ENCODE measurements around the gene SPATS1. TPM values are rescaled to one million over a fixed set of nuclear protein-coding genes. Genes with fewer than 3 reads are reported as not detected.

Gene SPATS1
- total RNA-seq, 1 donor from 2014 or later, result not detected

- intact Hi-C loops (cut with micrococcal nuclease), result loop anchor here (5.0 kb wide), 4 partner anchors 617 to 1337 kb away; partner anchors contain the start of genes CUL7, SUPT3H and VEGFA
- no peak for DNase-seq (ENCODE audit: low spot score)
- H3K4me3 Mint-ChIP-seq, result peak overlapping the region; percentile 97
- peaks cover 40% of the 10 kb centered on the region for H3K4me1 Mint-ChIP-seq (ENCODE audit: low read depth)
- H3K9me3 Mint-ChIP-seq, result no peaks in the 10 kb centered on the region
- H3K27me3 Mint-ChIP-seq (ENCODE audit: insufficient read depth), result no peaks in the 10 kb centered on the region
- peak overlapping the region; percentile 82 for H3K27ac Mint-ChIP-seq
- peaks cover 37% of the 10 kb centered on the region for H3K36me3 Mint-ChIP-seq (ENCODE audit: low read depth)
Measured at GRCh38 chr6:44388887-44389286, 46.4 kb downstream of the SPATS1 start.

- no peaks in the 10 kb centered on the region for H3K27me3 Mint-ChIP-seq (ENCODE audit: insufficient read depth)
- peaks cover 40% of the 10 kb centered on the region for H3K4me1 Mint-ChIP-seq (ENCODE audit: low read depth)
- no peak for DNase-seq (ENCODE audit: low spot score)
- H3K4me3 Mint-ChIP-seq, result no peak overlapping the region
- intact Hi-C loops (cut with micrococcal nuclease), result no loop called here
- peaks cover 45% of the 10 kb centered on the region for H3K36me3 Mint-ChIP-seq (ENCODE audit: low read depth)
- H3K9me3 Mint-ChIP-seq, result no peaks in the 10 kb centered on the region
- H3K27ac Mint-ChIP-seq, result no peak overlapping the region
Measured at GRCh38 chr6:44390158-44390683, 47.8 kb downstream of the SPATS1 start.

Other genes starting within 250 kb of the SPATS1 start
- 62.6 and 68.6 TPM in 2 replicates for gene MRPL14, start 215.2 kb upstream of the SPATS1 start, total RNA-seq
- 17.0 and 20.7 TPM in 2 replicates for gene TMEM63B, start 215.1 kb upstream of the SPATS1 start, total RNA-seq
- gene CAPN11, start 183.8 kb upstream of the SPATS1 start, total RNA-seq, result not detected in 2 replicates
- gene MYMX, start 125.7 kb upstream of the SPATS1 start, total RNA-seq, result not detected in 2 replicates
- 121 and 122 TPM in 2 replicates for gene SLC29A1, start 119.1 kb upstream of the SPATS1 start, total RNA-seq
- 2,065 and 2,095 TPM in 2 replicates for gene HSP90AB1, start 95.5 kb upstream of the SPATS1 start, total RNA-seq
- 29.2 and 30.1 TPM in 2 replicates for gene SLC35B2, start 85.1 kb upstream of the SPATS1 start, total RNA-seq
- gene NFKBIE, start 77.1 kb upstream of the SPATS1 start, total RNA-seq, result 23.2 and 29.0 TPM in 2 replicates
- gene TMEM151B, start 72.2 kb upstream of the SPATS1 start, total RNA-seq, result 0.29 TPM in 1 of 2 replicates, not detected in the other
- 22.2 and 23.0 TPM in 2 replicates for gene AARS2, start 29.3 kb upstream of the SPATS1 start, total RNA-seq
- 28.1 and 28.4 TPM in 2 replicates for gene CDC5L, start 45.1 kb downstream of the SPATS1 start, total RNA-seq

Measured in activated T-helper 1 cell treated with anti-CD3 and anti-CD28 coated beads, Interleukin-12 subunit alpha, Interleukin-12 subunit beta, Interleukin-2, Interleukin-4 antibody, amounts not matched to agents 30 ng/mL and 10 ng/mL and 1 ng/mL, durations not matched to agents 14 hours and 24 hours and 36 hours (primary cell).